ENCODE measurements around the gene MAP2K1. TPM values are rescaled to one million over a fixed set of nuclear protein-coding genes. Genes with fewer than 3 reads are reported as not detected.

The MAP2K1 gene
- total and polyA plus RNA-seq, 9 of the 15 experiments (the other 6 are each of a cell fraction or from before 2014, with no cell fraction given): 7.5 to 58.3 (median 30.0) TPM

GRCh38 chr15:66452971-66453580 is 66.4 kb downstream of the MAP2K1 start:
- BruUV-seq (replicated peaks): TSS peak; percentile 7
- CTCF ChIA-PET (ENCODE audit: low intra/inter-chr PET ratio): no interaction called here
- no peak overlapping the region for H3K27ac ChIP-seq (ENCODE audit: extremely low read depth, low read depth, low read length)
- no peak for DNase-seq (ENCODE audit: extremely low read depth in 1 of 4, low spot score in 3 of 4)
- H4K20me1 ChIP-seq (replicated peaks; ENCODE audit: control insufficient read depth, insufficient read depth, low read length): no peaks in the 10 kb centered on the region
- H3K79me2 ChIP-seq (ENCODE audit: control insufficient read depth, insufficient read depth, low read length): no peaks in the 10 kb centered on the region
- H3K9me3 ChIP-seq (replicated peaks; ENCODE audit: control insufficient read depth, insufficient read depth, low read depth, low read length): no peaks in the 10 kb centered on the region; the same call in 1 of the 2 replicates
- FAIRE-seq: no peak
- intact Hi-C loops (cut with micrococcal nuclease) (no loop called here), in situ Hi-C loops (cut with MboI) (no loop called here)
- no peak overlapping the region for H2AFZ ChIP-seq (ENCODE audit: low read depth, low read length)
- H3K9me1 ChIP-seq (ENCODE audit: control insufficient read depth, insufficient read depth, low read length): no peaks in the 10 kb centered on the region
- no peak; the same call in 2 of the 3 replicates for ATAC-seq
- no peak overlapping the region for H3K9ac ChIP-seq (ENCODE audit: insufficient read depth in 1 of 2, low read depth in 2 of 2, low read length in 2 of 2)
- no peak overlapping the region for H3K4me2 ChIP-seq (ENCODE audit: insufficient read depth, low read length)
- peaks cover 21% of the 10 kb centered on the region; the same call in 1 of the 3 replicates for H3K36me3 ChIP-seq (ENCODE audit: control insufficient read depth, insufficient read depth, low read length)
- POLR2A ChIA-PET: interaction anchor here (0.6 kb wide), 2 partner anchors 21 to 646 kb away, joined by 3 to 4 read pairs; no protein-coding TSS in a partner anchor
- no peak overlapping the region for H3K4me3 ChIP-seq
- 89% methylated on average over 1 of the region's 1 CpG for WGBS (ENCODE audit: insufficient coverage, low coverage, missing lambda C conversion rate)
- H3K27me3 ChIP-seq (ENCODE audit: control insufficient read depth in 2 of 2, insufficient read depth in 2 of 2, low read length in 2 of 2): no peaks in the 10 kb centered on the region
- no peaks in the 10 kb centered on the region for H3K4me1 ChIP-seq (replicated peaks in 1 of 2; ENCODE audit: control insufficient read depth in 2 of 2, insufficient read depth in 2 of 2, low read length in 2 of 2)
- TF ChIP-seq SRSF3 (IDR thresholded peaks at IDR 0.05; ENCODE audit: insufficient read depth, low read length) (no peak), HDAC8 (tag; IDR thresholded peaks at IDR 0.05) (no peak), ZBTB34 (CRISPR knock-in tag; IDR thresholded peaks at IDR 0.05) (no peak), E2F6 (IDR thresholded peaks at IDR 0.05; ENCODE audit: borderline replicate concordance in 1 of 2, extremely low read depth in 1 of 2, insufficient read depth in 1 of 2, insufficient read length in 1 of 2, low read depth in 1 of 2, low read length in 1 of 2, poor library complexity in 1 of 2, severe bottlenecking in 1 of 2) (no peak), RBM14 (IDR thresholded peaks at IDR 0.05; ENCODE audit: borderline replicate concordance, insufficient read depth, low read depth, low read length) (no peak), GABPB2 (CRISPR knock-in tag; conservative IDR thresholded peaks at IDR 0.05) (no peak), TFE3 (CRISPR knock-in tag; IDR thresholded peaks at IDR 0.05) (no peak), HMGXB4 (CRISPR knock-in tag; IDR thresholded peaks at IDR 0.05) (no peak), TRIM25 (IDR thresholded peaks at IDR 0.05; ENCODE audit: borderline replicate concordance) (no peak), COPS2 (conservative IDR thresholded peaks at IDR 0.05) (no peak), U2AF1 (optimal IDR thresholded peaks at IDR 0.05; ENCODE audit: low read depth, low read length) (no peak), EZH2 (IDR thresholded peaks at IDR 0.05; ENCODE audit: borderline replicate concordance, low read depth, low read length) (no peak), NFATC3 (IDR thresholded peaks at IDR 0.05) (no peak)
